Mucosa of stomach (tissue), 1 donor: ENCODE results near the gene PNRC2.
"Not testable (repeated sequence)": the region's sequence is repeated elsewhere in the genome, so short reads cannot be mapped to it uniquely, and the experiment has no call there.

Experiments
- H3K27me3 ChIP-seq: one replicate; pipeline ENCODE4 v1.7.0; 2013; ENCODE audit warnings: mild to moderate bottlenecking, low read length; ENCODE audit not compliant: control insufficient read depth, insufficient read depth
- H3K36me3 ChIP-seq: one replicate; pipeline ENCODE4 v1.7.0; 2013; ENCODE audit warnings: low read length; ENCODE audit not compliant: control insufficient read depth, insufficient read depth
- H3K4me1 ChIP-seq: one replicate; pipeline ENCODE4 v1.7.0; 2013; ENCODE audit warnings: mild to moderate bottlenecking, low read length; ENCODE audit not compliant: control insufficient read depth, insufficient read depth
- H3K4me3 ChIP-seq: one replicate; pipeline ENCODE4 v1.7.0; 2013; ENCODE audit warnings: low read length
- H3K9ac ChIP-seq: one replicate; pipeline ENCODE4 v1.7.0; 2013; ENCODE audit warnings: mild to moderate bottlenecking, low read length, moderate library complexity
- H3K9me3 ChIP-seq: one replicate; pipeline ENCODE4 v1.7.0; 2013; ENCODE audit warnings: mild to moderate bottlenecking, low read length, moderate library complexity; ENCODE audit not compliant: control insufficient read depth
- donor health status: Pancreatic carcinoma.

PNRC2 gene

DNA sequence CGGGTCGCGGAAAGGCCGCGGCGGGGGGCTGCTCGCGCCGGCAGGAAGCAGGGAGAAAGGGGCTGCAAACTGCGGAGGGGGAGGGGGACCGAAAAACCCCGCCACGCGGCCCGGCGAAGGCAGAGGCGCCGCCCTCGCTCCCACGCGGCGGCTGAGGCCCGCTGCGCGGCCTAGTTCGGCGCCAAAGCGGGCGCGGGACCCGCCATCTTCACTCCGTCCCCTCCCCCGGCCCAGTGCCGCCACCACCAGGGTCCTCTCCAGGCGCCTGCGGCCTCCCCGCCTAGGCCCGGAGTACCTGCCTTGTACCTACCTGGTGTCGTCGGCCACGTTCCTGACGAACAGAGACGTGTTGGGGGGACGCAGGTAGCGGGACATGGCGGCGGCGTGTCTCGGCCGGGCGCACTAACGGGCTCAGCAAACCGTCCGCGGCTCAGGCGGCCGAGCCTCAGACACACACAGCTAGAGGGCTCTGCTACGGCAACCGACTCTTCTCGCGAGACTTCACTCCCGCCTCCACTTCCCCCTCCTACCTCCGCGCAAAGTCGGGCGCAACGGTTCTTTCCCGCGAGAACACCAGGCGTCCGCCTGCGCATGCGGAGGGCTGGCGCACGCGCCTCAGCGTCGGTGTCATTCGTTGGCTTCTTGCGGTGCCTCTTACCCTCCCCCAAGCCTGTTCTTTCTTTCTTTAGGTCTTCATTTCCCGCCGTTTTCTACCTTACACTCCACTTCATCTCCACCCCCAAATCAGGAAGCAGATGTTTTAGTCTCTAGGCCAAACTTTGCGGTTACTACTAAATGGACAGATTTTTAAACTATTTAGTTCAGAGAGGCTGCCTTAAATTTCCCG, 20.5 kb downstream of the PNRC2 start, which contains the start of gene SRSF10:
TSS of gene SRSF10 (minus strand) at position 447 of the 847 bp plus-strand sequence. CDS start at position 375, 72 bp downstream.
- Histone ChIP-seq H3K27me3 (no peaks in the 10 kb centered on the region), H3K4me1 (peaks cover 40% of the 10 kb centered on the region), H3K4me3 (peak within 1 kb of the TSS; percentile 57), H3K36me3 (no peaks in the 10 kb centered on the region), H3K9me3 (no peaks in the 10 kb centered on the region), H3K9ac (peak within 1 kb of the TSS; percentile 97)

DNA sequence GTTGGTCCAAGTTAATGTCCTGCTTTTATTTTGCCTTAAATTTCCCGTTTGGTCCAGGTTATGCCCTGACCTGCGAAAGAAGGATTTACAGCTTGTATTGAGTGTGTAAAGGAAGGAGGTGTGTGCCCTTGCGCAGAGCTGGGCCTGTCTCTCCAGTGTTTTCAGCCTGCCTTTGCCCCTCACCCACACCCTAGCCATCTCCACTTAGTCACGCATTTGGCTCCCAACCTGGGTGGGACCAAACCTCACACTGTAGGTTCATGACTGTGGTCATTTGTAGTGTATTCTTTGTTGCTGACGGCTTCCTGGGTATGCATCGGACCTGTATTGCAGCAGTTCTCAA, 21.1 kb downstream of the PNRC2 start:
- Histone ChIP-seq H3K27me3 (no peaks in the 10 kb centered on the region), H3K4me3 (peak overlapping the region; percentile 57), H3K4me1 (peaks cover 40% of the 10 kb centered on the region), H3K9ac (peak overlapping the region; percentile 97), H3K9me3 (no peaks in the 10 kb centered on the region), H3K36me3 (no peaks in the 10 kb centered on the region)

DNA sequence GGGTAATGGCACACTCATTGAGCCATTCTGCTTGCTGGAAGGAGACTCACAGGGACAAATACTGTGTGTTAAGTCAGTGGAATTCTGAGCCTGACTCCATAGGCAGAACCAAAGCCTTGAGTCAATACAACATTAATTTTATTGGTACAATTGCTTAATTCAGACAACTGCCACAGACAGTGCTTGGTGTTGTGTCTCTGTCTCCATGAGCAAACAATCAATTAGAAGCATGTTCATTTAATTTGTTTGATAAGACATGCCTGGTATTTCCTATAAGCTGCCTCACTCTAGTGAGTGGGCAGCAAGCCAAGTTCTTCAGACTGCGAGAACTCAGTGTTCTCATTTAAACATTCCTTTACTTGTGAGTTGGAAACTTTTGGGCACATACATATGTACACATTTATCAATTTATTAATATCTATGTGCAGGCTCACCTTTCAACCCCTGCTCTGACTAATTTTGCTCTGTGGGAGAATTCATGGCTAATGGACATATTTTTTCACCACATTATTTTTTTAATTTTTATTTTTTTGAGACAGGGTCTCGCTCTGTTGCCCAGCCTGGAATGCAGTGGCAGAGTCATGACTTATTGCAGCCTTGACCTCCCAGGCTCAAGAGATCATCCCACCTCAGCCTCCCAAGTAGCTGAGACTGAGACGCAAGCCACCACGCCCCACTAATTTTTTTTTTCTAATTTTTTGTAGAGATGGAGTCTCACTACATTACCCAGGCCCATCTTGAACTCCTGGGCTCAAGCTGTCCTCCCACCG, 25.0 kb downstream of the PNRC2 start:
- H3K9ac ChIP-seq = no peak overlapping the region
- no peaks in the 10 kb centered on the region for H3K9me3 ChIP-seq
- no peak overlapping the region for H3K4me3 ChIP-seq
- H3K36me3 ChIP-seq = no peaks in the 10 kb centered on the region
- no peaks in the 10 kb centered on the region for H3K27me3 ChIP-seq
- H3K4me1 ChIP-seq = peaks cover 25% of the 10 kb centered on the region

DNA sequence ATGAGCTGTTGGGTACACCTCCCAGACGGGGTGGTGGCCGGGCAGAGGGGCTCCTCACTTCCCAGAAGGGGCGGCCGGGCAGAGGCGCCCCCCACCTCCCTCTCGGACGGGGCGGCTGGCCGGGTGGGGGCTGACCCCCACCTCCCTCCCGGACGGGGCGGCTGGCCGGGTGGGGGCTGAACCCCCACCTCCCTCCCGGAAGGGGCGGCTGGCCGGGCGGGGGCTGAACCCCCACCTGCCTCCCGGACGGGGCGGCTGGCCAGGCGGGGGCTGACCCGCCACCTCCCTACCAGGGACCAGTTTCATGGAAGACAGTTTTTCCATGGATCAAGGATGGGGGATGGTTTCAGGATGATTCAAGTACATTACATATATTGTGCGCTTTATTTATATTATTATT, 27.4 kb downstream of the PNRC2 start:
- not testable (repeated sequence) for H3K36me3 ChIP-seq, H3K9ac ChIP-seq, H3K4me3 ChIP-seq, H3K27me3 ChIP-seq, H3K9me3 ChIP-seq
- peaks cover 13% of the 10 kb centered on the region for H3K4me1 ChIP-seq

DNA sequence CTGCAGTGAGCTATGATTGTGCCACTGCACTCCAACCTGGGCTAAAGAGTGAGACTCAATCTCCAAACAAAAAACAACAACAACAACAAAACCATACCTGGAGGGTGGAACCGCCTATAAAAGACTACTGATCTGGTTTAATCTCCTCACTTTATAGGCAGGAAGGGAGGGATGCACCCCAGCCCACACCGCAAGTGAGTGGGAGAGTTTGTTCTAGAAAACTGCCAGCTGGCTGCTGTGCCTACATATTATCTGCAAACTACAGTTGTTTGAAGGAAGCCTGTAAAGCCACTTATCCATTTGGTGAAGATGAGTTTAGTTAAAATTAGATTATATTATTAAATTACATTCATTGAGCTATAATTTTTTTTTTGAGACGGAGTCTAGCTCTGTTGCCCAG, 29.6 kb downstream of the PNRC2 start:
- Histone ChIP-seq H3K4me3 (no peak overlapping the region), H3K27me3 (no peaks in the 10 kb centered on the region), H3K36me3 (no peaks in the 10 kb centered on the region), H3K9me3 (no peaks in the 10 kb centered on the region), H3K9ac (no peak overlapping the region), H3K4me1 (peaks cover 8% of the 10 kb centered on the region)

DNA sequence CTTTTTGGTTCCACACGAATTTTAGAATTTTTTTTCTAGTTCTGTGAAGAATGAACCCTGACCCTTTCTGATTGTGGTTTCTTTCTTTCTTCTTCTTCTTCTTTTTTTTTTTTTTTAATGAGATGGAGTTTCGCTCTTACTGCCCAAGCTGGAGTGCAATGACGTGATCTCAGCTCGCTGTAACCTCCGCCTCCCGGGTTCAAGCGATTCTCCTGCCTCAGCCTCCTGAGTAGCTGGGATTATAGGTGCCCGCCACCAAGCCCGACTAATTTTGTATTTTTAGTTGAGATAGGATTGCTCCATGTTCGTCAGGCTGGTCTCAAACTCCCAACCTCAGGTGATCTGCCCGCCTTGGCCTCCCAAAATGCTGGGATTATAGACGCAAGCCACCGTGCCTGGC, 32.4 kb downstream of the PNRC2 start:
- H3K4me1 ChIP-seq, H3K36me3 ChIP-seq, H3K9ac ChIP-seq, H3K4me3 ChIP-seq, H3K9me3 ChIP-seq, H3K27me3 ChIP-seq: not testable (repeated sequence)

DNA sequence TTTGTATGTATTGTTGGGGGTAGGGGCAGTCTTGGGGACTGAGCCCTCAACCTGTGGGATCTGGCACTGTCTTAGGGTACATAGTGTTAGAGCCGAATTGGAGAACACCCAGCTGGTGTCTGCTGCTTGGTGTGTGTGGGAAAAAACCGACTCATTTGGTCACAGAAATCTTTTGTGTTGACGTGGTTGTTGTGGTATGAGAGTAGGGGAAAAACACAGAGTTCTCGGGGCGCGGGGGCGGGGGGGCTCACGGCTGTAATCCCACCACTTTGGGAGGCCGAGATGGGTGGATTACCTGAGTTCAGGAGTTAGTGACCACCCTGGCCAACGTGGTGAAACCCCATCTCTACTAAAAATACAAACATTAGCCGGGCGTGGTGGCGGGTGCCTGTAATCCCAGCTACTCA, 35.8 kb downstream of the PNRC2 start:
- no peaks in the 10 kb centered on the region for H3K4me1 ChIP-seq
- H3K9me3 ChIP-seq = no peaks in the 10 kb centered on the region
- H3K9ac ChIP-seq = no peak overlapping the region
- no peaks in the 10 kb centered on the region for H3K36me3 ChIP-seq
- H3K4me3 ChIP-seq = no peak overlapping the region
- no peaks in the 10 kb centered on the region for H3K27me3 ChIP-seq

DNA sequence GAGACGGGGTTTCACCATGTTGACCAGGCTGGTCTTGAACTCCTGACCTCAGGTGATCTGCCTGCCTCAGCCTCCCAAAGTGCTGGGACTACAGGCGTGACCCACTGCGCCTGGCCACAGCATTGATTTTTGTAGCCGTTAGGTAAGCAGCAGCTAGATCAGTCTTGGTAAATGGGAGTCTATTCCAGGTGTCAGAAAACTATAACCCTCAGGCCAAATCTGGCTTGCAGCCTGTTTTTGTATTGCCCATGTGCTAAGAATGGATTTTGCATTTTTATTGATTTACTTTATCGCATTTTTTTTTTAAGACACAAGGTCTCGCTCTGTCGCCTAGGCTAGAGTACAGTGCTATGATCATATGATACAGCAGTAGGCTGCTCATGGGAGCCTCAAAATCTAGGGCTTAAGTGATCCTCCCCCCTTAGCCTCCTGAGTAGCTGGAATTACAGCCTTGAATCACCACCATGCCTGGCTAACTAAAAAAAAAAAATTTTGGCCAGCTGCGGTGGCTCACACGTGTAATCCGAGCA, 37.1 kb downstream of the PNRC2 start:
- no peaks in the 10 kb centered on the region for H3K27me3 ChIP-seq
- no peaks in the 10 kb centered on the region for H3K36me3 ChIP-seq
- H3K4me3 ChIP-seq = no peak overlapping the region
- H3K4me1 ChIP-seq = no peaks in the 10 kb centered on the region
- H3K9ac ChIP-seq = no peak overlapping the region
- no peaks in the 10 kb centered on the region for H3K9me3 ChIP-seq

DNA sequence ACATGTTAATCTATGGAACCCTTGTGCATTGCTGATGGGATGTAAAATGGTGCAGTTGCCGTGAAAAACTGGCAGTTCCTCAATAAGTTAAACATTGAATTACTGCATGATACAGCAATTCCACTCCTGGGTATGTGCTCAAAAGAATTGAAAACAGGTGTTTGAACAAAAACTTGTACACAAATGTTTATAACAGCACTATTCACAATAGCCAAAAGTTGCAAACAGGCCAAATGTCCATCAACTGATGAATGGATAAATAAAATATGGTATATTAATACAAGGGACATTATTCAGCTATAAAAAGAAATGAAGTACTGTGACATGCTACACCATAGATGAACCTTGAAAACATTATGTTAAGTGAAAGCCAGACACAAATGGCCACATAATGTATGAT, 38.2 kb downstream of the PNRC2 start:
- Histone ChIP-seq H3K9me3 (no peaks in the 10 kb centered on the region), H3K4me1 (no peaks in the 10 kb centered on the region), H3K4me3 (no peak overlapping the region), H3K27me3 (no peaks in the 10 kb centered on the region), H3K9ac (no peak overlapping the region), H3K36me3 (no peaks in the 10 kb centered on the region)

DNA sequence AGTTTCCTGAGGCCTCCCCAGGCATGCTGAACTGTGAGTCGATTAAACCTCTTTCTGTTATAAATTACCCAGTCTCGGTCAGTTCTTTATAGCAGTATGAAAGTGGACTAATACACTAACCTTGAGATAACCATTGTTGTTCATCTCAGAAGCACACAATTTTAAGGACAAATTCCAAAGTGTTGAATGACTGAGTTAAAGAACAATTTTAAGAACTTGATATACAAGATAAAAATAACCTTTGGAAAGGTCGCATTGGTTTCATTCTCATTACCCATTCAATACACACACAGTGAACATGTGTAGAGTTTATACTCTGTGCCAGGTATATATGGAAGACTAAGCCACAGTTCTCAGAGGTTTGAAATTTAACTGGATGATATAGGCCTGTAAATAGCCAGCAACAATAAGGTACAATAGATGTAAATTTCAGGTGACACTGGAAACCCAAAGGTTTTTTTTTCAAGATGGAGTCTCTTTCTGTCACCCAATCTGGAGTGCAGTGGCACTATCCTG, 39.6 kb downstream of the PNRC2 start:
- no peaks in the 10 kb centered on the region for H3K27me3 ChIP-seq
- no peaks in the 10 kb centered on the region for H3K9me3 ChIP-seq
- no peaks in the 10 kb centered on the region for H3K4me1 ChIP-seq
- no peaks in the 10 kb centered on the region for H3K36me3 ChIP-seq
- no peak overlapping the region for H3K9ac ChIP-seq
- no peak overlapping the region for H3K4me3 ChIP-seq

DNA sequence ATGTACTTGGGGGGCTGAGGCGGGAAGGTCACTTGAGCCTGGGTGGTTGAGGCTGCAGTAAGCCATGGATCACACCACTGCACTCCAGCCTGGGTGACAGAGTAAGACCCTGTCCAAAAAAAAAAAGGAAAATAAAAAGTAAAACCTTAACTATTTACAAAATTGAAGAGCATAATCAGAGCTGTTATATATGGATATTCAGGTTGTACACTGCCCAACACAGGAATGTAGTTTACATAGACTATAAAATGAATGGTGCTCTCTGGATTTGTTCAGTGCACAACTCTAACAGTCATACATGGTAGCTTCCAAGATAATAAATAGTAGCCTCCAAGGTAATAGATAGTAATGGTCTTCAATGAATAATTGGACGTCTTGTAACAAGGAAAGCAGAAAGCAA, 43.1 kb downstream of the PNRC2 start:
- H3K9me3 ChIP-seq = no peaks in the 10 kb centered on the region
- no peak overlapping the region for H3K4me3 ChIP-seq
- no peaks in the 10 kb centered on the region for H3K27me3 ChIP-seq
- H3K4me1 ChIP-seq = no peaks in the 10 kb centered on the region
- no peaks in the 10 kb centered on the region for H3K36me3 ChIP-seq
- no peak overlapping the region for H3K9ac ChIP-seq

DNA sequence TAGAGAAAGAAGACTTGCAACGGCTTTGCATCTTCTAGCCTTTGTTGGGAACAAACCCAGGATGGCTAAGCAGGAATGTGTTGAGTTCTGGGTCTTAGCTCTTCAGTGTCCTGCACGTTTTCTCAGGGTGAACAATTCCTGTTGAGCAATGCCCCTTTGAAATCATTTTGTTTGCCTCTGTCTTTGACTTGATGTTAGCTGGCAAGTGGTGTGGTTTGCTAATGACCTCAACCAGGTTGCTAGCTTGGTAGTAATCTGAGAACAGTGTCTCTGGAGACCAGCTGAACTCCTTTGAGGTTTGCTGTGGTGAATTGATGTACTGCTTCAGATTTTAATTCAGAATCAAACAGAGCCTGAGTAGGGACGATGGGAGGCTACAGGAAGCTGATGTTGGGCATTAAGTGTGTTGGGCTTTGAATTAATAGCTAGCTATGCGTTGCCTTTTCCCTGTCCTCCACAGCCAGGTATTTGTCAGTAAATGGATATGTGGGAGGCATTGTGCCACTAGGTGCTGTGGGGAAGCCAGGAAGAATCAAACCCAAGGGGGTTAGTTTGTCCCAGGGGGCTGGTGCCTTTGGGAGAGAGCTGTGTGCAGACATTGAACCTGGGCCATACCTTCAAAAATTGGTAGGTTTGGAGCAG, 43.8 kb downstream of the PNRC2 start:
- H3K27me3 ChIP-seq = no peaks in the 10 kb centered on the region
- H3K4me3 ChIP-seq = no peak overlapping the region
- H3K9ac ChIP-seq = no peak overlapping the region
- no peaks in the 10 kb centered on the region for H3K4me1 ChIP-seq
- no peaks in the 10 kb centered on the region for H3K9me3 ChIP-seq
- no peaks in the 10 kb centered on the region for H3K36me3 ChIP-seq
